ENCODE results near the gene CTR9.

- no peak for TF ChIP-seq BCLAF1 (IDR thresholded peaks at IDR 0.05)
- TF ChIP-seq TBL1XR1 (IDR thresholded peaks at IDR 0.05; ENCODE audit: borderline replicate concordance, low read length, partially characterized antibody): no peak
- TF ChIP-seq CREBL2 (CRISPR knock-in tag; IDR thresholded peaks at IDR 0.05; ENCODE audit: borderline replicate concordance): no peak
These were observed 15.3 kb upstream of the CTR9 start for GRCh38 chr11:10735481-10736475.

All from HepG2 (cell line).